ENCODE results near the gene PIGS.
"Not testable (repeated sequence)": the region's sequence is repeated elsewhere in the genome, so short reads cannot be mapped to it uniquely, and the experiment has no call there.

Gene PIGS

DNA sequence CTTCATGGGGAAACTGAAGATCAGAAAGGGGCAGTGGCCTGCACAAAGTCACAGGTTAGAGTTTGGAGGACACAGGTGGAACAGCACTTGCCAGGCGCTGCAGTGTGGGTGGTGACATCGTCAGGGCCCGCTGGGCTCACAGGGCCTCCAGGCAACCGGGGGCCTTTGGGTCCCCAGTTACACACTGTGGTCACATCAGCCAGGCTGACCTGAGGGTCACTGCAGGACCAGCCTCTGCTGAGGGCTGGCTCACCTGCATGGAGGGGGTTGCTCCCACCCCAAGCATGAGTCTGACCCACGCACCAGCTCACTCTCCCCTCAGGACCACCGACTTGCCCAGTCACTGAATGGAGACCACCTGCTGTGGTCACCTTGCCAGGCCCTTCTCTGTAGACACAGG lies 48.1 kb downstream of the PIGS start:
- TF ChIP-seq, protein P1, sequence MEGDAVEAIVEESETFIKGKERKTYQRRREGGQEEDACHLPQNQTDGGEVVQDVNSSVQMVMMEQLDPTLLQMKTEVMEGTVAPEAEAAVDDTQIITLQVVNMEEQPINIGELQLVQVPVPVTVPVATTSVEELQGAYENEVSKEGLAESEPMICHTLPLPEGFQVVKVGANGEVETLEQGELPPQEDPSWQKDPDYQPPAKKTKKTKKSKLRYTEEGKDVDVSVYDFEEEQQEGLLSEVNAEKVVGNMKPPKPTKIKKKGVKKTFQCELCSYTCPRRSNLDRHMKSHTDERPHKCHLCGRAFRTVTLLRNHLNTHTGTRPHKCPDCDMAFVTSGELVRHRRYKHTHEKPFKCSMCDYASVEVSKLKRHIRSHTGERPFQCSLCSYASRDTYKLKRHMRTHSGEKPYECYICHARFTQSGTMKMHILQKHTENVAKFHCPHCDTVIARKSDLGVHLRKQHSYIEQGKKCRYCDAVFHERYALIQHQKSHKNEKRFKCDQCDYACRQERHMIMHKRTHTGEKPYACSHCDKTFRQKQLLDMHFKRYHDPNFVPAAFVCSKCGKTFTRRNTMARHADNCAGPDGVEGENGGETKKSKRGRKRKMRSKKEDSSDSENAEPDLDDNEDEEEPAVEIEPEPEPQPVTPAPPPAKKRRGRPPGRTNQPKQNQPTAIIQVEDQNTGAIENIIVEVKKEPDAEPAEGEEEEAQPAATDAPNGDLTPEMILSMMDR (IDR thresholded peaks at IDR 0.05; ENCODE audit: borderline replicate concordance, insufficient read depth, low read depth, low read length): no peak
- no peak overlapping the region for H3K4me3 ChIP-seq (ENCODE audit: low read depth, low read length)

DNA sequence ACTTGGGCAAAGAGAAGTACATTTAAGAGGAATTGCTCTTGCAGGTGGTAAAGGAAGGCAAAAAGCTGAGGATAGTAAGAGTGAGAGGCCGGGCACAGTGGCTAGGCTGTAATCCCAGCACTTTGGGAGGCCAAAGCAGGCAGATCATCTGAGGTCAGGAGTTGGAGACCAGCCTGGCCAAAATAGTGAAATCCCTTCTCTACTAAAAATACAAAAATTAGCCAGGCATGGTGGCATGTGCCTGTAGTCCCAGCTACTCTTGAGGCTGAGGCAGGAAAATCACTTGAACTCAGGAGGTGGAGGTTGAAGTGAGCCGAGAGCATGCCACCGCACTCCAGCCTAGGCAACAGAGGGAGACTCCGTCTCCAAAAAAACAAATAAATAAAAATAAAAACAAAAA lies 49.0 kb downstream of the PIGS start:
- H3K4me3 ChIP-seq (ENCODE audit: low read depth, low read length): not testable (repeated sequence)

DNA sequence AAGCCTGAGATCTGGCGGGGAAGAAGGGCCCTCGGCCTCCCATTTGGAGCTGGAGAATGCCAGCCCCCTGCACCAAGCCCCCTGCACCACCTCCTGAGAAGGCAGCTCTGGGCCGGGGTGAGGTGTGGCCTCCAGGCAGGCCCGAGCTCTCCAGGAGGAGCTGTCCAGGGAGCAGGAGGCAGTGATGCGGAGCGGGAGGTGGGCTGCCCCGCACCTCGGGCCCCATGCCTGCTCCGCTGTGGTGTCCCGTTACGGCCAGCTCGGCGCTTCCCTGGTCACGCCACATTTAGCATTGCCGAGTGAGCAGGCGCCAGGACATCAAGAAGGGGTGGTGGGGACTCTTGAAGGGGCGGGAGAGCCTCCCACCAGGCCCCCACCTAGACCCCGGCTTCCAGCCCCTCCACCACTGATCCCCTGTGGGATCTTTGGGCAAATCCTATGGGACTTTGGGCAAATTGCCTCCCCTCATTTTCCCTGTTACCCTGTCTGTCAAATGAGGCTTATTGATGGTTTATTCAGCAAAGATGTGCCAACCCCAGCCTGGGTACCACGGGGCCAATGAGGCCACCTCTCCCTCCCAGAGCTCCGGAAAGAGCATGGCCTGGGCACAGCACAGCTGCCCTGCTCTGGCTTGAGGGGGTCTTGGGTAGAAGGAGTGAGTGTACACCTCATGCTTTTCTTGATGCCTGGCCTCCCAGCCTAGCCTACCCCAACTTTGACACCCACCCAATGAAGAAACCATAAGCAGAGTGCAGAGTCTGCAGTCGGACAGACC lies 49.8 kb downstream of the PIGS start:
- H3K4me3 ChIP-seq (ENCODE audit: low read depth, low read length): no peak overlapping the region
- TF ChIP-seq, protein P1 (IDR thresholded peaks at IDR 0.05; ENCODE audit: borderline replicate concordance, insufficient read depth, low read depth, low read length): no peak

DNA sequence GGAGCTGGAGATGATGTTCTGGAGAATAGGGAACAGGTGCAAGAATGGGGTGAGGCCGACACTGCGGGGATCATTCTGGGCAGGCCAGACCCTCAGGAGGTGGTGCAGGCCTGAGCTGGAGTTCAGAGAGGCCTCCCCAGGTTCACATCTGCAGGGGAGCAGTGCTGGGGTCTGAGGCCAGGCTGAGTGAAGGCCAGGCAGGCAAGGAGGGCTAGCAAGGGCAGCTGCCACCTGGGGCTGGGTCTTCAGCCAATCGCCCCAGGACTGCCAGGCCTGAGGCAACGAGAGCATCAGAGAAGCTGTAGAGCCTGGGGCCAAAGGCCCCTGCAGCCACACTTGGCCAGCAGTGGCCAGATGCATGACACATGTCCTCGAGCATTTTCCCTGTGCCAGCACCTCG lies 50.6 kb downstream of the PIGS start:
- H3K4me3 ChIP-seq (ENCODE audit: low read depth, low read length): no peak overlapping the region
- TF ChIP-seq, protein P1 (IDR thresholded peaks at IDR 0.05; ENCODE audit: borderline replicate concordance, insufficient read depth, low read depth, low read length): no peak

DNA sequence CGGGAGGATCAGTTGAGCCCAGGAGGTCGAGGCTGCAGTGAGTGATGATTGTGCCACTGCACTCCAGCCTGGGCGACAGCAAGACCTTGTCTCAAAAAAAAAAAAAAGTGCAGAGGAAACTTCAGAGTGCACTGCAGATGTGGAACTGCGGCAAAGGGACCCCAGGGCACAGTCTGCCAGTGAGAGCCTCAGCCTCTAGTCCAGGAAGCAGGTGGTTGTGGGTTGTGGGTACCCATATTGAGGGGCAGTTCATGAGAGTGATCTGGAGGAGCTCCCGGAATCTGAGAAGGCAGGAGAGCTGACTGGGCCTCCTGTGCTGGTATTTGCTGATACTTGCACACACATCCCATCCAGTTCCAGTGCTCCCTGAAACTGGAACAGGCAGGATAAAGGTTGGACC lies 52.1 kb downstream of the PIGS start:
- TF ChIP-seq, protein P1 (IDR thresholded peaks at IDR 0.05; ENCODE audit: borderline replicate concordance, insufficient read depth, low read depth, low read length): no peak
- no peak overlapping the region for H3K4me3 ChIP-seq (ENCODE audit: low read depth, low read length)

DNA sequence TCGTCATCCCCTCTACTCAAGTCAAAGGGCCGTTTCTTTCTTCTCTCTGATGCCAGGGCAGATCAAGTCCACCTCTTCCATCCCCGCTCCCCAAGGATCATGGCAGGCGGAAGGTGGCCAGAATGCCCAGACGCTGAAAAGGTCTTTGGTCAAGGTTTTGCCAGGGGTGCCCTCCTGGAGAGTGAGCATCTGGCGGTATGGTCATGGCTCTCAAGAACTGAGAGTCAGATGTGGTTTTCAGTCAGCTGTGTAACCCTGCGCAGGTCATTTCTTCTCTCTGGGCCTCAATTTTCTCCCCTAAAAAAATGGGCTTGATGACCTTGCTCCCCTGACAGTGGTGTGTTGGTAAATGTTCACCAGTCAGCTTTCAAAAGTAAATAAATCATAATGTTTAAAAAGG lies 52.7 kb downstream of the PIGS start:
- H3K4me3 ChIP-seq (ENCODE audit: low read depth, low read length): no peak overlapping the region
- TF ChIP-seq, protein P1 (IDR thresholded peaks at IDR 0.05; ENCODE audit: borderline replicate concordance, insufficient read depth, low read depth, low read length): no peak

DNA sequence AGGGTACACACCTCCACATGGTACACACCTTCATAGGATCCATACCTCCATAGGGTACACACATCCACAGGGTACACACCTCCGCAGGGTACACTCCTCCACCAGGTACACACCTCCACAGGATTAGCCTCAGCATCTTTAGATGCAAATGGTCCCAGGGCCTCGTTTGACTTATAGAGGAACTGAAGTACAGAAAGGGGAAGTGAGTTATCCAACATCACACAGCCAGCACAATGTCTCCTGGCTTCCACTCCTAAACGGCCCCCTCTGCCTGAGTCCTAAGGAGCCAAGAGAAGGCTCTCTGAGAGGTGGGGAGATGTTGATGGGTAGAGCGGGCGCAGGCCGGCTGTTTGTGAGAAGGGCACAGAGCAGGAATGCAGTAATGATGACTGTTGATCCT lies 53.2 kb downstream of the PIGS start:
- TF ChIP-seq, protein P1 (IDR thresholded peaks at IDR 0.05; ENCODE audit: borderline replicate concordance, insufficient read depth, low read depth, low read length): no peak
- no peak overlapping the region for H3K4me3 ChIP-seq (ENCODE audit: low read depth, low read length)
